GM15510 (cell line): ENCODE results near the gene ADAMTS16.

ENCODE experiments used
- POLR2A ChIP-seq: IDR thresholded peaks from 3 replicates; pipeline ENCODE4 v1.6.1; 2011; ENCODE audit warnings: borderline replicate concordance; ENCODE audit not compliant: insufficient read length; ENCODE audit errors: extremely low read depth

Gene ADAMTS16

GRCh38 chr5:5156471-5157082, 16.4 kb downstream of the ADAMTS16 start:
- no peak for TF ChIP-seq POLR2A

- TF ChIP-seq POLR2A: no peak
Observed at GRCh38 chr5:5158472-5158895, 18.4 kb downstream of the ADAMTS16 start.

GRCh38 chr5:5159282-5160103, 19.4 kb downstream of the ADAMTS16 start:
- no peak for TF ChIP-seq POLR2A

GRCh38 chr5:5164163-5164562, 24.0 kb downstream of the ADAMTS16 start:
- TF ChIP-seq POLR2A: no peak

- TF ChIP-seq POLR2A: no peak
Observed at GRCh38 chr5:5165541-5166002, 25.4 kb downstream of the ADAMTS16 start.

GRCh38 chr5:5169466-5169865, 29.3 kb downstream of the ADAMTS16 start:
- TF ChIP-seq POLR2A: no peak

- TF ChIP-seq POLR2A: no peak
Observed at GRCh38 chr5:5178136-5178535, 38.0 kb downstream of the ADAMTS16 start.

GRCh38 chr5:5178580-5178979, 38.5 kb downstream of the ADAMTS16 start:
- no peak for TF ChIP-seq POLR2A

GRCh38 chr5:5179079-5179478, 38.9 kb downstream of the ADAMTS16 start:
- no peak for TF ChIP-seq POLR2A

GRCh38 chr5:5179597-5179996, 39.5 kb downstream of the ADAMTS16 start:
- no peak for TF ChIP-seq POLR2A

GRCh38 chr5:5181650-5182324, 41.7 kb downstream of the ADAMTS16 start:
- TF ChIP-seq POLR2A: no peak

GRCh38 chr5:5182508-5183188, 42.5 kb downstream of the ADAMTS16 start:
- no peak for TF ChIP-seq POLR2A

GRCh38 chr5:5183189-5183699, 43.1 kb downstream of the ADAMTS16 start:
- no peak for TF ChIP-seq POLR2A

GRCh38 chr5:5183933-5184332, 43.8 kb downstream of the ADAMTS16 start:
- TF ChIP-seq POLR2A: no peak
